GM18909 (cell line): Measurements from ENCODE around the gene PHYHIPL.

Experiments used
- ATAC-seq: cut with Tn5 transposase; IDR thresholded peaks from one replicate; pipeline ENCODE4 v1.9.1; 2021; ENCODE audit warnings: mild to moderate bottlenecking; ENCODE audit not compliant: unreplicated experiment, poor library complexity

Gene PHYHIPL

GRCh38 chr10:59176241-59177030, at the start of gene PHYHIPL:
PHYHIPL (plus strand) TSS chr10:59176643; CDS start chr10:59176854, 211 bp downstream.
- ATAC-seq: no peak

GRCh38 chr10:59126991-59127390, 49.5 kb upstream of the PHYHIPL start:
- ATAC-seq: no peak

GRCh38 chr10:59127991-59128390, 48.5 kb upstream of the PHYHIPL start:
- ATAC-seq: no peak

GRCh38 chr10:59129867-59130266, 46.6 kb upstream of the PHYHIPL start:
- ATAC-seq: no peak

- ATAC-seq: no peak
These were observed 44.8 kb upstream of the PHYHIPL start for GRCh38 chr10:59131666-59132065.

- no peak for ATAC-seq
These were observed 42.4 kb upstream of the PHYHIPL start for GRCh38 chr10:59133841-59134593.

GRCh38 chr10:59134785-59135184, 41.7 kb upstream of the PHYHIPL start:
- no peak for ATAC-seq

- no peak for ATAC-seq
These were observed 41.2 kb upstream of the PHYHIPL start for GRCh38 chr10:59135275-59135674.

- ATAC-seq: no peak
These were observed 38.4 kb upstream of the PHYHIPL start for GRCh38 chr10:59138052-59138451.

GRCh38 chr10:59143544-59143943, 32.9 kb upstream of the PHYHIPL start:
- no peak for ATAC-seq

- no peak for ATAC-seq
These were observed 27.7 kb upstream of the PHYHIPL start for GRCh38 chr10:59148701-59149100.

- ATAC-seq: no peak
These were observed 20.9 kb upstream of the PHYHIPL start for GRCh38 chr10:59155556-59155955.

GRCh38 chr10:59167512-59167911, 8.9 kb upstream of the PHYHIPL start:
- no peak for ATAC-seq

GRCh38 chr10:59172567-59172966, 3.9 kb upstream of the PHYHIPL start:
- ATAC-seq: no peak

- no peak for ATAC-seq
These were observed 3.0 kb upstream of the PHYHIPL start for GRCh38 chr10:59173414-59173813.

GRCh38 chr10:59175538-59176240, 754 bp upstream of the PHYHIPL start:
- ATAC-seq: no peak

- no peak for ATAC-seq
These were observed 771 bp downstream of the PHYHIPL start for GRCh38 chr10:59177031-59177797.

- ATAC-seq: no peak
These were observed 1.4 kb downstream of the PHYHIPL start for GRCh38 chr10:59177836-59178235.

- ATAC-seq: no peak
These were observed 2.6 kb downstream of the PHYHIPL start for GRCh38 chr10:59179068-59179467.

- ATAC-seq: no peak
These were observed 4.3 kb downstream of the PHYHIPL start for GRCh38 chr10:59180689-59181270.
